H1 (cell line): ENCODE results near the gene TBC1D4. TPM values are rescaled to one million over a fixed set of nuclear protein-coding genes. Genes with fewer than 3 reads are reported as not detected.

Experiments
- NRF1 ChIP-seq: IDR thresholded peaks from 2 replicates; pipeline ENCODE4 v1.6.1; 2011; ENCODE audit warnings: mild to moderate bottlenecking, low read depth, low read length, improper control_type of control experiment
- RXRA ChIP-seq: IDR thresholded peaks from 2 replicates; pipeline ENCODE4 v1.6.1; 2011; ENCODE audit warnings: low read depth, mild to moderate bottlenecking, low read length, moderate library complexity; ENCODE audit not compliant: insufficient read depth
- polyA plus RNA-seq, 7 experiments: library from polyadenylated mRNA; depleted of rRNA in 3 of 7; stranded (reverse) in 5 of 7; unstranded in 2 of 7; fragments of >200 nt in 5 of 7; fragments of 200-250 nt in 2 of 7; gene quantifications; 1 replicate in 5 of 7; 2 replicates in 1 of 7; 4 replicates in 1 of 7; pipeline versions ENCODE4 v1.2.1 to v1.2.3, GENCODE V29; 2011 to 2013; ENCODE audit warnings: missing spikeins in 2 of 7, mixed read lengths in 2 of 7
- total RNA-seq: library from RNA; stranded (reverse); fragmentation: NEBNext Ultra II Directional; extraction: Animal tissue kit (Norgen Biotek cat#: 25700); gene quantifications from 2 replicates; pipeline ENCODE4 v1.2.1, GENCODE V29; 2021
- TF ChIP-seq, protein P1 (sequence below): IDR thresholded peaks from 2 replicates; pipeline ENCODE4 v1.6.1; 2011; ENCODE audit warnings: low read length, improper control_type of control experiment

Gene TBC1D4
- total and polyA plus RNA-seq, 2 of the 8 experiments (the other 6 are each of a cell fraction or from before 2014, with no cell fraction given) = 16.7 to 39.0 TPM

DNA sequence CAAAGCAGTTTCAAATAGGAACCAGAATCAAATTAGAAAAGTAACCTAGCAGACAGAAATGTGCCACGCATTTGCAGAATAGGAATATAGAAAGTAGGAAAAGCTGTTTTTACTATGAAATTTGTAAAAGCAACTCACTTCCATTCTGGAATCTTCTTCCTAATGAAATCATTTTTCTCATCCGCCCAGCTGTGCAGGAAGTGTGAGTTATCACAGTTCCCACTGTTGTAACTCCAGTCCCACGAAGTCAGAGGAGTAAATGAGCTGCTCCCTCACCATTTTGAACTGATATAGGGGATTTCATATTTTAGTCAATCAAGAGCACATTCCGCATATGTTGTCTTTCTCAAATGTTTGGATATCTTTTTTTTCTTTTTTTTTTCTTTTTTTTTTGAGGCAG lies 230.8 kb downstream of the TBC1D4 start (continued):
- TF ChIP-seq NRF1 (no peak), RXRA (no peak)
- TF ChIP-seq, protein P1, sequence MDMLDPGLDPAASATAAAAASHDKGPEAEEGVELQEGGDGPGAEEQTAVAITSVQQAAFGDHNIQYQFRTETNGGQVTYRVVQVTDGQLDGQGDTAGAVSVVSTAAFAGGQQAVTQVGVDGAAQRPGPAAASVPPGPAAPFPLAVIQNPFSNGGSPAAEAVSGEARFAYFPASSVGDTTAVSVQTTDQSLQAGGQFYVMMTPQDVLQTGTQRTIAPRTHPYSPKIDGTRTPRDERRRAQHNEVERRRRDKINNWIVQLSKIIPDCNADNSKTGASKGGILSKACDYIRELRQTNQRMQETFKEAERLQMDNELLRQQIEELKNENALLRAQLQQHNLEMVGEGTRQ = no peak
